Suprapubic skin (tissue), 4 donors: ENCODE results near the gene ZDHHC11B. TPM values are rescaled to one million over a fixed set of nuclear protein-coding genes. Genes with fewer than 3 reads are reported as not detected.

Experiments used
- DNase-seq, 2 donors: peaks; one replicate each; pipeline ENCODE4 v3.0.0-alpha.2; 2019; ENCODE audit warnings: low spot score in 2 of 2
- H3K27ac ChIP-seq: fragments of 200-600 bp; sonication (generic); one replicate; pipeline ENCODE4 v1.5.1; 2019
- H3K27me3 ChIP-seq: fragments of 200-600 bp; sonication (generic); one replicate; pipeline ENCODE4 v1.5.1; 2019
- H3K36me3 ChIP-seq: fragments of 200-600 bp; sonication (generic); one replicate; pipeline ENCODE4 v1.5.1; 2019
- H3K4me1 ChIP-seq: fragments of 200-600 bp; sonication (generic); one replicate; pipeline ENCODE4 v1.5.1; 2019
- H3K4me3 ChIP-seq: fragments of 200-600 bp; sonication (generic); one replicate; pipeline ENCODE4 v1.5.1; 2019; ENCODE audit warnings: mild to moderate bottlenecking
- H3K9me3 ChIP-seq: fragments of 200-600 bp; sonication (generic); one replicate; pipeline ENCODE4 v1.5.1; 2019
- CTCF ChIP-seq, 2 donors: fragments of 200-600 bp in 1 of 2; fragments of 450-650 bp in 1 of 2; sonication (generic) in 1 of 2; IDR thresholded peaks; one replicate each; pipeline ENCODE4 v1.5.1; 2016 to 2019; ENCODE audit warnings: antibody characterized with exemption in 2 of 2, mild to moderate bottlenecking in 1 of 2, moderate library complexity in 1 of 2
- EP300 ChIP-seq: sonication (generic); formaldehyde crosslinking; IDR thresholded peaks from one replicate; pipeline ENCODE4 v1.6.1; 2017; ENCODE audit warnings: antibody characterized with exemption
- POLR2A ChIP-seq, 2 donors: fragments of 450-650 bp; IDR thresholded peaks; one replicate each; pipeline ENCODE4 v1.6.1; 2017; ENCODE audit warnings: antibody characterized with exemption in 2 of 2, mild to moderate bottlenecking in 2 of 2, moderate library complexity in 2 of 2
- POLR2AphosphoS5 ChIP-seq, 3 donors: sonication (generic); formaldehyde crosslinking; IDR thresholded peaks; one replicate each; pipeline ENCODE4 v1.6.1; 2017; ENCODE audit warnings: antibody characterized with exemption in 3 of 3
- WGBS: methylation state at CpG from one replicate; pipeline ENCODE4 v1.1.5; 2018; 5-methylcytosine and 5-hydroxymethylcytosine counted together
- total RNA-seq, 4 donors: library from RNA; depleted of rRNA; stranded (reverse); fragments of >200 nt; gene quantifications; one replicate each; pipeline ENCODE4 v1.1.0, GENCODE V29; 2016

The ZDHHC11B gene
- total RNA-seq, 4 donors from 2014 or later, result 9.3 to 35.2 (median 19.4) TPM

- WGBS, result 91% methylated on average over 29 of the region's 44 CpGs
- DNase-seq, result peak in 1 of 2 donors; percentile 76
- Histone ChIP-seq H3K27me3 (no peaks in the 10 kb centered on the region), H3K27ac (no peak overlapping the region), H3K4me1 (peaks cover 30% of the 10 kb centered on the region), H3K9me3 (no peaks in the 10 kb centered on the region), H3K4me3 (no peak overlapping the region), H3K36me3 (peaks cover 27% of the 10 kb centered on the region)
- TF ChIP-seq EP300, result no peak
- TF ChIP-seq POLR2AphosphoS5 (IDR thresholded peaks at IDR 0.05), result no peak
- TF ChIP-seq POLR2A (IDR thresholded peaks at IDR 0.05), result no peak
- TF ChIP-seq CTCF (IDR thresholded peaks at IDR 0.05), result no peak
These were observed 116.1 kb downstream of the ZDHHC11B start for GRCh38 chr5:668283-668995.

- Histone ChIP-seq H3K27me3 (no peaks in the 10 kb centered on the region), H3K4me3 (no peak overlapping the region), H3K4me1 (peaks cover 16% of the 10 kb centered on the region), H3K36me3 (peaks cover 38% of the 10 kb centered on the region), H3K27ac (no peak overlapping the region), H3K9me3 (no peaks in the 10 kb centered on the region)
- TF ChIP-seq POLR2A (IDR thresholded peaks at IDR 0.05) (no peak), EP300 (no peak), POLR2AphosphoS5 (IDR thresholded peaks at IDR 0.05) (no peak), CTCF (IDR thresholded peaks at IDR 0.05) (no peak)
- 93% methylated on average over 13 of the region's 13 CpGs for WGBS
- DNase-seq, result peak in 1 of 2 donors; percentile 28
These were observed 117.6 kb downstream of the ZDHHC11B start for GRCh38 chr5:666816-667498.

- TF ChIP-seq CTCF (IDR thresholded peaks at IDR 0.05), result no peak
- no peak for TF ChIP-seq POLR2AphosphoS5 (IDR thresholded peaks at IDR 0.05)
- TF ChIP-seq POLR2A (IDR thresholded peaks at IDR 0.05), result no peak
- TF ChIP-seq EP300, result no peak
- no peak overlapping the region for H3K4me3 ChIP-seq
- DNase-seq, result peak in 1 of 2 donors; percentile 73
- peaks cover 8% of the 10 kb centered on the region for H3K4me1 ChIP-seq
- 82% methylated on average over 13 of the region's 40 CpGs for WGBS
- H3K9me3 ChIP-seq, result no peaks in the 10 kb centered on the region
- H3K36me3 ChIP-seq, result peaks cover 38% of the 10 kb centered on the region
- no peak overlapping the region for H3K27ac ChIP-seq
- H3K27me3 ChIP-seq, result no peaks in the 10 kb centered on the region
These were observed 118.4 kb downstream of the ZDHHC11B start for GRCh38 chr5:665956-666711.

- DNase-seq, result peak in 1 of 2 donors; percentile 55
- H3K27ac ChIP-seq, result no peak overlapping the region
- peaks cover 40% of the 10 kb centered on the region for H3K36me3 ChIP-seq
- H3K9me3 ChIP-seq, result no peaks in the 10 kb centered on the region
- TF ChIP-seq POLR2AphosphoS5 (IDR thresholded peaks at IDR 0.05) (no peak), POLR2A (IDR thresholded peaks at IDR 0.05) (no peak), EP300 (no peak), CTCF (IDR thresholded peaks at IDR 0.05) (no peak)
- WGBS, result 84% methylated on average over 7 of the region's 8 CpGs
- no peak overlapping the region for H3K4me3 ChIP-seq
- peaks cover 3% of the 10 kb centered on the region for H3K4me1 ChIP-seq
- no peaks in the 10 kb centered on the region for H3K27me3 ChIP-seq
These were observed 119.0 kb downstream of the ZDHHC11B start for GRCh38 chr5:665541-665955.

- Histone ChIP-seq H3K36me3 (peaks cover 46% of the 10 kb centered on the region), H3K4me3 (no peak overlapping the region), H3K4me1 (peaks cover 3% of the 10 kb centered on the region), H3K9me3 (no peaks in the 10 kb centered on the region), H3K27me3 (no peaks in the 10 kb centered on the region), H3K27ac (no peak overlapping the region)
- DNase-seq, result peak in 1 of 2 donors; percentile 67
- TF ChIP-seq EP300, result no peak
- TF ChIP-seq POLR2AphosphoS5 (IDR thresholded peaks at IDR 0.05), result no peak
- no peak for TF ChIP-seq CTCF (IDR thresholded peaks at IDR 0.05)
- TF ChIP-seq POLR2A (IDR thresholded peaks at IDR 0.05), result no peak
- 98% methylated on average over 19 of the region's 20 CpGs for WGBS
These were observed 119.6 kb downstream of the ZDHHC11B start for GRCh38 chr5:664994-665360.
